GM23338 (cell line): ENCODE measurements around the gene CCDC3. TPM values are rescaled to one million over a fixed set of nuclear protein-coding genes. Genes with fewer than 3 reads are reported as not detected.

Experiments
- ATAC-seq: fragments of 200-7000 bp; cut with Tn5 transposase; 3 replicates; pipeline ENCODE4 v1.9.1; 2020
- DNase-seq: peaks from one replicate; pipeline ENCODE4 v3.0.0-alpha.2; 2015; ENCODE audit warnings: low spot score
- H2AFZ ChIP-seq: fragments of 200-600 bp; sonication (generic); 2 replicates; pipeline ENCODE4 v1.8.0; 2016; ENCODE audit warnings: antibody characterized with exemption, mild to moderate bottlenecking, moderate library complexity
- H3F3A ChIP-seq: fragments of 200-600 bp; sonication (generic); replicated peaks from 2 replicates; pipeline ENCODE4 v1.8.0; 2017; ENCODE audit warnings: antibody characterized with exemption, mixed run types, low read depth
- H3K27ac ChIP-seq: fragments of 200-600 bp; sonication (generic); 2 replicates; pipeline ENCODE4 v1.6.1; 2016; ENCODE audit warnings: low read depth
- H3K27me3 ChIP-seq: fragments of 200-600 bp; sonication (generic); 2 replicates; pipeline ENCODE4 v1.8.0; 2016; ENCODE audit warnings: mild to moderate bottlenecking, mixed run types, moderate library complexity; ENCODE audit not compliant: insufficient read depth
- H3K36me3 ChIP-seq: fragments of 200-600 bp; sonication (generic); 2 replicates; pipeline ENCODE4 v1.8.0; 2016; ENCODE audit warnings: mild to moderate bottlenecking; ENCODE audit not compliant: insufficient read depth
- H3K4me1 ChIP-seq: fragments of 200-600 bp; sonication (generic); 2 replicates; pipeline ENCODE4 v1.8.0; 2016; ENCODE audit warnings: mild to moderate bottlenecking, moderate library complexity; ENCODE audit not compliant: insufficient read depth
- H3K4me2 ChIP-seq: fragments of 200-600 bp; sonication (generic); 2 replicates; pipeline ENCODE4 v1.7.1; 2017; ENCODE audit warnings: mixed run types
- H3K4me3 ChIP-seq: fragments of 200-600 bp; sonication (generic); 2 replicates; pipeline ENCODE4 v1.6.1; 2016; ENCODE audit warnings: mixed run types
- H3K79me2 ChIP-seq: fragments of 200-600 bp; sonication (generic); replicated peaks from 2 replicates; pipeline ENCODE4 v1.8.0; 2017; ENCODE audit warnings: mild to moderate bottlenecking; ENCODE audit not compliant: insufficient read depth
- H3K9me2 ChIP-seq: fragments of 200-600 bp; sonication (generic); 2 replicates; pipeline ENCODE4 v1.8.0; 2017; ENCODE audit not compliant: insufficient read depth
- H4K20me1 ChIP-seq: fragments of 200-600 bp; sonication (generic); replicated peaks from 2 replicates; pipeline ENCODE4 v1.8.0; 2017; ENCODE audit warnings: mild to moderate bottlenecking; ENCODE audit not compliant: insufficient read depth
- H3K27ac Mint-ChIP-seq: 2 replicates; pipeline ENCODE4 v1.8.0; 2020; ENCODE audit warnings: inconsistent platforms, mild to moderate bottlenecking, moderate library complexity, mixed read lengths
- H3K27me3 Mint-ChIP-seq: 3 replicates; pipeline ENCODE4 v1.8.0; 2022; ENCODE audit warnings: low read depth, mild to moderate bottlenecking, moderate library complexity, mixed read lengths, inconsistent platforms; ENCODE audit not compliant: insufficient read depth, poor library complexity
- H3K36me3 Mint-ChIP-seq: 3 replicates; pipeline ENCODE4 v1.8.0; 2021; ENCODE audit warnings: low read depth, mild to moderate bottlenecking, inconsistent platforms, moderate library complexity, mixed read lengths
- H3K4me1 Mint-ChIP-seq: 3 replicates; pipeline ENCODE4 v1.8.0; 2020; ENCODE audit warnings: mild to moderate bottlenecking, inconsistent platforms, mixed read lengths
- H3K4me3 Mint-ChIP-seq: 3 replicates; pipeline ENCODE4 v1.8.0; 2021; ENCODE audit warnings: moderate library complexity, mild to moderate bottlenecking, inconsistent platforms, mixed read lengths
- H3K9me3 Mint-ChIP-seq: 3 replicates; pipeline ENCODE4 v1.8.0; 2020; ENCODE audit warnings: moderate library complexity, mild to moderate bottlenecking, inconsistent platforms, mixed read lengths
- CREB1 ChIP-seq: fragments of 250-450 bp; sonication (Bioruptor Pico); IDR thresholded peaks from 2 replicates; pipeline ENCODE4 v1.5.0; 2020; ENCODE audit warnings: low read depth, mild to moderate bottlenecking, moderate library complexity
- NANOG ChIP-seq: IDR thresholded peaks from 2 replicates; pipeline ENCODE4 v1.6.1; 2016; ENCODE audit warnings: antibody characterized with exemption, borderline replicate concordance
- POLR2AphosphoS5 ChIP-seq: IDR thresholded peaks from 2 replicates; pipeline ENCODE4 v1.6.1; 2016; ENCODE audit warnings: antibody characterized with exemption, low read depth
- STAT1 ChIP-seq: IDR thresholded peaks from one replicate; pipeline ENCODE4 v1.6.1; 2016; ENCODE audit warnings: antibody characterized with exemption; ENCODE audit not compliant: unreplicated experiment
- polyA plus RNA-seq: library from polyadenylated mRNA; unstranded; fragments of >200 nt; fragmentation: Nextera tagmentation; extraction: Ambion mirVana; gene quantifications from 2 replicates; pipeline ENCODE4 v1.2.1, GENCODE V29; 2016
- total RNA-seq: library from RNA; depleted of rRNA; stranded (reverse); fragments of >200 nt; shearing (Covaris generic); gene quantifications from 2 replicates; pipeline ENCODE4 v1.2.3, GENCODE V29; 2014
- TF ChIP-seq, protein P1 (sequence below): fragments of 250-450 bp; sonication (Bioruptor Pico); IDR thresholded peaks from 2 replicates; pipeline ENCODE4 v1.5.0; 2020; ENCODE audit warnings: mild to moderate bottlenecking, moderate library complexity
- TF ChIP-seq, protein P2 (sequence below): IDR thresholded peaks from one replicate; pipeline ENCODE4 v1.6.1; 2018; ENCODE audit warnings: antibody characterized with exemption; ENCODE audit not compliant: unreplicated experiment

Gene CCDC3
- total and polyA plus RNA-seq, 2 experiments from 2014 or later = 1.4 to 5.2 TPM

DNA sequence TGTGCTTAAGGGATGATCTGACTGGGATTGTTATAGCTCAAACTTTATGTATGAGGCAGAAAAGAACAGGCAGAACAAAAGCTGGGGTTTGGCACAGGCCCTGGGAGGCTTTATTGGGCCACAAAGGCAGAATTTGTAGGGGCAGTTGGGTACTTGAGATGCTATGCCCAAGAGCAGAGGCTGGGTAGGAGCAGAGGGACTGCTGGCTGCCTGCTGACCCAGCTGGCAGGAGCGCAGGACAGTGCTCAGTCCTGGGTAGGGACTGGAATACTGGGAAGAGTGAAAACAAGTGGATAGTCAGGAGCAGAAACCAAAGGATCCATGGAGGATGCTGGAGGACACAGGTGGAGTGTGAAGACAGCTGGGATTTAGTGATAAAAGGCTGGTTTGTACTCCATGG lies 75.7 kb downstream of the CCDC3 start (continued):
- TF ChIP-seq, protein P1, sequence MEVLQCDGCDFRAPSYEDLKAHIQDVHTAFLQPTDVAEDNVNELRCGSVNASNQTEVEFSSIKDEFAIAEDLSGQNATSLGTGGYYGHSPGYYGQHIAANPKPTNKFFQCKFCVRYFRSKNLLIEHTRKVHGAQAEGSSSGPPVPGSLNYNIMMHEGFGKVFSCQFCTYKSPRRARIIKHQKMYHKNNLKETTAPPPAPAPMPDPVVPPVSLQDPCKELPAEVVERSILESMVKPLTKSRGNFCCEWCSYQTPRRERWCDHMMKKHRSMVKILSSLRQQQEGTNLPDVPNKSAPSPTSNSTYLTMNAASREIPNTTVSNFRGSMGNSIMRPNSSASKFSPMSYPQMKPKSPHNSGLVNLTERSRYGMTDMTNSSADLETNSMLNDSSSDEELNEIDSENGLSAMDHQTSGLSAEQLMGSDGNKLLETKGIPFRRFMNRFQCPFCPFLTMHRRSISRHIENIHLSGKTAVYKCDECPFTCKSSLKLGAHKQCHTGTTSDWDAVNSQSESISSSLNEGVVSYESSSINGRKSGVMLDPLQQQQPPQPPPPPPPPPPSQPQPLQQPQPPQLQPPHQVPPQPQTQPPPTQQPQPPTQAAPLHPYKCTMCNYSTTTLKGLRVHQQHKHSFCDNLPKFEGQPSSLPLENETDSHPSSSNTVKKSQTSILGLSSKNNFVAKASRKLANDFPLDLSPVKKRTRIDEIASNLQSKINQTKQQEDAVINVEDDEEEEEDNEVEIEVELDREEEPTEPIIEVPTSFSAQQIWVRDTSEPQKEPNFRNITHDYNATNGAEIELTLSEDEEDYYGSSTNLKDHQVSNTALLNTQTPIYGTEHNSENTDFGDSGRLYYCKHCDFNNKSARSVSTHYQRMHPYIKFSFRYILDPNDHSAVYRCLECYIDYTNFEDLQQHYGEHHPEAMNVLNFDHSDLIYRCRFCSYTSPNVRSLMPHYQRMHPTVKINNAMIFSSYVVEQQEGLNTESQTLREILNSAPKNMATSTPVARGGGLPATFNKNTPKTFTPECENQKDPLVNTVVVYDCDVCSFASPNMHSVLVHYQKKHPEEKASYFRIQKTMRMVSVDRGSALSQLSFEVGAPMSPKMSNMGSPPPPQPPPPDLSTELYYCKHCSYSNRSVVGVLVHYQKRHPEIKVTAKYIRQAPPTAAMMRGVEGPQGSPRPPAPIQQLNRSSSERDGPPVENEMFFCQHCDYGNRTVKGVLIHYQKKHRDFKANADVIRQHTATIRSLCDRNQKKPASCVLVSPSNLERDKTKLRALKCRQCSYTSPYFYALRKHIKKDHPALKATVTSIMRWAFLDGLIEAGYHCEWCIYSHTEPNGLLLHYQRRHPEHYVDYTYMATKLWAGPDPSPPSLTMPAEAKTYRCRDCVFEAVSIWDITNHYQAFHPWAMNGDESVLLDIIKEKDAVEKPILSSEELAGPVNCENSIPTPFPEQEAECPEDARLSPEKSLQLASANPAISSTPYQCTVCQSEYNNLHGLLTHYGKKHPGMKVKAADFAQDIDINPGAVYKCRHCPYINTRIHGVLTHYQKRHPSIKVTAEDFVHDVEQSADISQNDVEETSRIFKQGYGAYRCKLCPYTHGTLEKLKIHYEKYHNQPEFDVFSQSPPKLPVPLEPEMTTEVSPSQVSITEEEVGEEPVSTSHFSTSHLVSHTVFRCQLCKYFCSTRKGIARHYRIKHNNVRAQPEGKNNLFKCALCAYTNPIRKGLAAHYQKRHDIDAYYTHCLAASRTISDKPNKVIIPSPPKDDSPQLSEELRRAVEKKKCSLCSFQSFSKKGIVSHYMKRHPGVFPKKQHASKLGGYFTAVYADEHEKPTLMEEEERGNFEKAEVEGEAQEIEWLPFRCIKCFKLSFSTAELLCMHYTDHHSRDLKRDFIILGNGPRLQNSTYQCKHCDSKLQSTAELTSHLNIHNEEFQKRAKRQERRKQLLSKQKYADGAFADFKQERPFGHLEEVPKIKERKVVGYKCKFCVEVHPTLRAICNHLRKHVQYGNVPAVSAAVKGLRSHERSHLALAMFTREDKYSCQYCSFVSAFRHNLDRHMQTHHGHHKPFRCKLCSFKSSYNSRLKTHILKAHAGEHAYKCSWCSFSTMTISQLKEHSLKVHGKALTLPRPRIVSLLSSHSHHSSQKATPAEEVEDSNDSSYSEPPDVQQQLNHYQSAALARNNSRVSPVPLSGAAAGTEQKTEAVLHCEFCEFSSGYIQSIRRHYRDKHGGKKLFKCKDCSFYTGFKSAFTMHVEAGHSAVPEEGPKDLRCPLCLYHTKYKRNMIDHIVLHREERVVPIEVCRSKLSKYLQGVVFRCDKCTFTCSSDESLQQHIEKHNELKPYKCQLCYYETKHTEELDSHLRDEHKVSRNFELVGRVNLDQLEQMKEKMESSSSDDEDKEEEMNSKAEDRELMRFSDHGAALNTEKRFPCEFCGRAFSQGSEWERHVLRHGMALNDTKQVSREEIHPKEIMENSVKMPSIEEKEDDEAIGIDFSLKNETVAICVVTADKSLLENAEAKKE (CRISPR knock-in tag) = no peak
- TF ChIP-seq CREB1 (no peak), STAT1 (no peak), POLR2AphosphoS5 (no peak)
- TF ChIP-seq, protein P2, sequence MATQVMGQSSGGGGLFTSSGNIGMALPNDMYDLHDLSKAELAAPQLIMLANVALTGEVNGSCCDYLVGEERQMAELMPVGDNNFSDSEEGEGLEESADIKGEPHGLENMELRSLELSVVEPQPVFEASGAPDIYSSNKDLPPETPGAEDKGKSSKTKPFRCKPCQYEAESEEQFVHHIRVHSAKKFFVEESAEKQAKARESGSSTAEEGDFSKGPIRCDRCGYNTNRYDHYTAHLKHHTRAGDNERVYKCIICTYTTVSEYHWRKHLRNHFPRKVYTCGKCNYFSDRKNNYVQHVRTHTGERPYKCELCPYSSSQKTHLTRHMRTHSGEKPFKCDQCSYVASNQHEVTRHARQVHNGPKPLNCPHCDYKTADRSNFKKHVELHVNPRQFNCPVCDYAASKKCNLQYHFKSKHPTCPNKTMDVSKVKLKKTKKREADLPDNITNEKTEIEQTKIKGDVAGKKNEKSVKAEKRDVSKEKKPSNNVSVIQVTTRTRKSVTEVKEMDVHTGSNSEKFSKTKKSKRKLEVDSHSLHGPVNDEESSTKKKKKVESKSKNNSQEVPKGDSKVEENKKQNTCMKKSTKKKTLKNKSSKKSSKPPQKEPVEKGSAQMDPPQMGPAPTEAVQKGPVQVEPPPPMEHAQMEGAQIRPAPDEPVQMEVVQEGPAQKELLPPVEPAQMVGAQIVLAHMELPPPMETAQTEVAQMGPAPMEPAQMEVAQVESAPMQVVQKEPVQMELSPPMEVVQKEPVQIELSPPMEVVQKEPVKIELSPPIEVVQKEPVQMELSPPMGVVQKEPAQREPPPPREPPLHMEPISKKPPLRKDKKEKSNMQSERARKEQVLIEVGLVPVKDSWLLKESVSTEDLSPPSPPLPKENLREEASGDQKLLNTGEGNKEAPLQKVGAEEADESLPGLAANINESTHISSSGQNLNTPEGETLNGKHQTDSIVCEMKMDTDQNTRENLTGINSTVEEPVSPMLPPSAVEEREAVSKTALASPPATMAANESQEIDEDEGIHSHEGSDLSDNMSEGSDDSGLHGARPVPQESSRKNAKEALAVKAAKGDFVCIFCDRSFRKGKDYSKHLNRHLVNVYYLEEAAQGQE = no peak

DNA sequence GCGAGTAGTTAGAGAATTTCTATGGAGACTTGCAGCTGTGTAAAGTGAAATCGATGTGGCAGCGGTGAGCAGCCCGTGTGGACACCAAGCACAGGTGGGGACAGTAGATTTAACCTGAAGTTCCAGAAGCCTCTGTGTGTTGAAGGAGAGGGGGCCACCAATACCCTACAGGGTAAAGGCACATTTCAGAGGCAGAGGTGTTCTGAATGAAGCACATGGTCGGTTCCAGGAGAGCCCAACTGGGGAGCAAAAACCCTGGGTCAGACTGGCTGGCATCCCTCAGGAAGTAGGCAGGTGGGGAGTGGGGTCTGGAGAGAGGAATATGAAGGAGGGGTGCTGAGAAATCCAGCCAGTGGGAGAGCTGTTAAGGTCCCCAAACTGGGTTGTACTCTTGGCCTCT lies 76.6 kb downstream of the CCDC3 start:
- no peaks in the 10 kb centered on the region for H3K27me3 Mint-ChIP-seq
- Histone ChIP-seq H3K79me2 (no peaks in the 10 kb centered on the region), H3K4me1 (no peaks in the 10 kb centered on the region; the same call in 1 of the 2 replicates), H3K4me2 (no peak overlapping the region), H3K27ac (no peak overlapping the region), H2AFZ (no peak overlapping the region), H3F3A (no peaks in the 10 kb centered on the region), H4K20me1 (no peaks in the 10 kb centered on the region), H3K36me3 (no peaks in the 10 kb centered on the region), H3K27me3 (no peaks in the 10 kb centered on the region), H3K4me3 (no peak overlapping the region), H3K9me2 (peaks cover 6% of the 10 kb centered on the region; the same call in 1 of the 2 replicates)
- H3K4me1 Mint-ChIP-seq = no peaks in the 10 kb centered on the region
- H3K4me3 Mint-ChIP-seq = no peak overlapping the region
- no peaks in the 10 kb centered on the region for H3K36me3 Mint-ChIP-seq
- ATAC-seq (no peak), DNase-seq (no peak)
- H3K27ac Mint-ChIP-seq = no peak overlapping the region
- H3K9me3 Mint-ChIP-seq = no peaks in the 10 kb centered on the region; the same call in 1 of the 3 replicates
- TF ChIP-seq STAT1 (no peak), NANOG (no peak), POLR2AphosphoS5 (no peak)
- TF ChIP-seq, protein P1 (CRISPR knock-in tag) = no peak
